ENCODE data around the gene ACSL1.

ACSL1 gene

DNA sequence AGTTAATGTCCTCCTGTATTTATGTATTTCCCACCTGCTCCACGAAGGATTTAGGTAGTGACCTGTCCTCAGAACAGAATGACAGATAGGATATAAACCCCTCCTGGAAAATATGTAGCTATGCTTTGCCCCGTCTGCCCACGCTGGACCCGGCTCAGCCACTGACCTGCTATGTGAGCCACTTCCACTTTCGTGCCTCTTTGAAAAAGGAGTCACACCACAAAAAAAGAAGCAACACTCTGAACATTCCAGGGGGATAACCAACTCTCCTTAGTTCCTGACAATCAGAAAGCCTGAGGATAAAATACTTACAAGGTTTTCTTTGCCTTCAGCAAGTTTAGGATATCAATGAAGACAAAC lies 11.1 kb downstream of the ACSL1 start:
- in situ Hi-C loops (cut with MboI; ENCODE audit: low sequenced_read_pairs): no loop called here

GRCh38 chr4:184812651-184813181 lies 13.1 kb downstream of the ACSL1 start:
- in situ Hi-C loops (cut with MboI; ENCODE audit: low sequenced_read_pairs): no loop called here

DNA sequence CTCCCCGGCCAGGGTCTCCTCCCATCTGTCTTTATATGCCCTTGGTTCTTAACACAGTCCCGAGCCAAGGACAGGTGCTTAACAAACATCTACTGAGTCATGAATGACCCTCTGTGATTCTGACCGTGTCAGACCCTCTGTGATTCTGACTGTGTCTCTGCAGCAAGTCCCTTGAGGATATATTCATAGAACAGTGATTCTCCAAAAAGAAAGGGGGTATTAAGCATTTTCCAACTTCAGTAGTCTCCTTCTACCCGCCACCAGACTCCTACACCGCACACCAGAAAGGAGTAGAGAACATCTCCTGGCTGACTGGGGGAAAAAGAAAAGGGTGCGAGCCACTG lies 13.6 kb downstream of the ACSL1 start:
- in situ Hi-C loops (cut with MboI; ENCODE audit: low sequenced_read_pairs): no loop called here

- in situ Hi-C loops (cut with MboI; ENCODE audit: low sequenced_read_pairs): no loop called here
These were observed 14.1 kb downstream of the ACSL1 start for GRCh38 chr4:184811526-184812198.

- in situ Hi-C loops (cut with MboI; ENCODE audit: low sequenced_read_pairs): no loop called here
These were observed 15.0 kb downstream of the ACSL1 start for GRCh38 chr4:184810720-184811119.

DNA sequence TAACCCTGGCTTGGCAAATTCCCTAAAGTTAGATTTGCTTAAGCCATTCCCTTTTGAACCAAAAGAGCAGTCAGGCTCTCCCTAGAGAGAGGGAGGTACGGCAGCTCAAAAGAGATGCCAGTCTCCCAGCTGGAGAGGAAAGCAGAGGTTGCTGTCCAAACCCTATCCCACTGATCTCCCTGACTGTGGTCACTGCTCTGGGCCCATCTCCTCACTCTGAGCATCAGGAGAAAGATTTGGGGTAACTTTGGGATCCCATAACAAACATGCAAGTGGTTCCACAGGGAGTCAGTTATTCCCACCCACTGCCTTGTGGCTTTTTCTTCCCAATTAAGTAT lies 17.1 kb downstream of the ACSL1 start:
- in situ Hi-C loops (cut with MboI; ENCODE audit: low sequenced_read_pairs): no loop called here

DNA sequence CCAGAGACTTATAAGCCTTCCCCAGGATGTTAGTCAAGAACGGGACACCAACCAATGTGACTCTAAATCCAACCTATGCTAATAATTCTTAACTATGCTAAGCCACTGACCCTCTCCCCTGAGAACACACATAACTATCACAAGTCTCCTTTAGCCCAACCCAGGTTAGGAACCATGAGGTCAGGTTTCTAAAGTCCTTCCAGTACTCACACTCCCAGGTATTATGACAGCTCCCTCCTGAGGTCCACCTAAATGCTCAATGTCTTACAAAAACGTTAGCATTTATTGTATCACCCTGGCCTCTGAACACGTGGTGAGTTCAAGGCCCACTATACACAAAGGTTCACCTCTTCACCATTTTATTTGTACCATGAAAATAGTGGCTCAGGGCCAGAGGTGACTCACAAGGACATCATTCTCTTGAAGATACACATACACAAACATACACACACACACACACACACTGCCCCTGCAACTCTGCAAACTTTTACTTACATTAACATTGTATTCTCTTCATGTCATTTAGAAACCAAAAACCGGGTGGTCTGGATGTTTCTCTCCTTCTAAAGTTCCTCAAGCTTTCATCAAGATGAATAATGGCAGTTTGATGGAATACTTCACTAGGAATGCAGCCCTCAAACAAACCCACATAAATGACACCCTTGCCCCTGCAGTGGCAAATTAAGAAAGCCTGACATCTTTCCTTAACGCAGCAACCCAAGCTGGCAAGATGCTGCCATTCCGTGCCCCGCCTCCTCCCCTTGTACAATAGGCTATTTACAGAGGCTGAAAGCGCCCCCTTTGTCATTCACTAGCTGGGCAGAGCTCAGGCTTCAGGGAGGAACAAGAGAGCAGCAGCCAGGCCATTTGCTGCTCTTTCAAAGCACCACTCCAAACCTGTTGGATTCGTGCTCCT lies 17.7 kb downstream of the ACSL1 start:
- in situ Hi-C loops (cut with MboI; ENCODE audit: low sequenced_read_pairs): no loop called here

GRCh38 chr4:184807256-184807655 lies 18.5 kb downstream of the ACSL1 start:
- in situ Hi-C loops (cut with MboI; ENCODE audit: low sequenced_read_pairs): no loop called here

DNA sequence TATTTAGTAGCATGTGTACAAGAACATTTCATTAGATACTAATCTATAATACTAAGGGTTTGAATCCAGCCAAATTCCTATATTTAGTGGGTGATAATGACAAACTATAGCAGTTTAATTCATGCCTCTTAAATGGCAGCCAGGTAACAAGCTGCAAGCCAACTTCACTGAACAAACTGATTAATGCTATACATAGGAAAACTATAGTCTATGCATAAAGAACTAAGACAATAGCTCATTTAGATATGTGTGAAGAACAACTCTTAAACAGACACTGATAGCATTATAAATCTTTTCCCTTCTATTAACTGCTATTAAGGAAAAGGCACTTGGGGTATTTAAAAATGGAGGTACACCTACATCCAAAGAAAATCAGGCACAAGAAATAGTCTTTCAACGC lies 19.1 kb downstream of the ACSL1 start:
- in situ Hi-C loops (cut with MboI; ENCODE audit: low sequenced_read_pairs): no loop called here

GRCh38 chr4:184806229-184806550 lies 19.6 kb downstream of the ACSL1 start:
- in situ Hi-C loops (cut with MboI; ENCODE audit: low sequenced_read_pairs): no loop called here

GRCh38 chr4:184805462-184806228 lies 20.1 kb downstream of the ACSL1 start:
- in situ Hi-C loops (cut with MboI; ENCODE audit: low sequenced_read_pairs): no loop called here

DNA sequence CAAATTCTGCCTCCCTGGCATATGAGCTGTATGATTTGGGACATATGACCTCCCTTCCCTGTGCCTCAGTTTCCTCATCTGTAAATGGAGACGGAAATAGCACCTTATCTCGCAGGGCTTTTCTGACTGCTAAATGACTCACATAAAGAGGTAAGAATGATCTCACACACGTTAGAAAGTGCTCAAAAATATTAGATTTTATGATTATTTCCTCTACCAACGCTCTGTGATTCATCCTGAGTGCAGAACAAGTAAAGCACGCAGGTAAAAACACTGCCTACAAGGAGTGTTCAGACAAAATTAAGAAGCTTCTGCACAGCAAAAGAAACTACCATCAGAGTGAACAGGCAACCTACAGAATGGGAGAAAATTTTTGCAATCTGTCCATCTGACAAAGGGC lies 21.1 kb downstream of the ACSL1 start:
- in situ Hi-C loops (cut with MboI; ENCODE audit: low sequenced_read_pairs): no loop called here

DNA sequence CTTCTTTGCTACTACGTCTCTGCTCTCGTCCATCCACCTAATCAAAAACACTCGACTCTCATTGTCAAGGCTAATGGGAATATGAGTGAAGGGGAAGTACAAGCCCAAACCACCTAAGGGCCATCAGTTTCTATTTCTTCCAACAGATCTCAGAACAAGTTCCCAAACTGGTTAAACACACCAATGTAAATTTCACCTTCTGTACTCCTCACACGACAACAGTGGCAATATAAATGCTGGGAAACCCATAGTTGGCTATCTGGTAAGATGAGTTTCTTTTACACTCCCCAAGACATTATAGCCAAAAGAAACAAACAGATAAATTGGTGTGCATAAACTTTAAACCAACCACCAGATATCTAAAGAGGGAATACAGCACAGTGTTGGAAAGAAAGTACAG lies 21.9 kb downstream of the ACSL1 start:
- in situ Hi-C loops (cut with MboI; ENCODE audit: low sequenced_read_pairs): no loop called here

DNA sequence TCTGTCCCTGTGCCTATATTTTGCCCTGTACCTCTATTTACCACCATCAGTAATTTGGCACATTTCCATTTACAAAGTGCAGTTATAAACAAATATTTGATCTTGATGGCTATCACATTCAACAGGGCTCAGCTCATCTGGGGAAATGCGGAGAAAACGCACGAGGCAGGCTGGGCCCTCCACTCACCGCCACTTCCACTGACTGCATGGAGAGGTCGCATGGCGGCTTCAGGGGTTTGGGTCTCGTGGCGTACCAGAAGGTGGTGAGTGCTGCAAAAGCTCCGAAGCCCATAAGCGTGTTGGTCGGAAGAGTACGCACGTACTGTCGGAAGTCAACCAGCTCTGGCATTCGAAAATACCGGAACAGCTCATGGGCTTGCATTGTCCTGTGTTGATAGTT lies 22.6 kb downstream of the ACSL1 start:
- in situ Hi-C loops (cut with MboI; ENCODE audit: low sequenced_read_pairs): no loop called here

DNA sequence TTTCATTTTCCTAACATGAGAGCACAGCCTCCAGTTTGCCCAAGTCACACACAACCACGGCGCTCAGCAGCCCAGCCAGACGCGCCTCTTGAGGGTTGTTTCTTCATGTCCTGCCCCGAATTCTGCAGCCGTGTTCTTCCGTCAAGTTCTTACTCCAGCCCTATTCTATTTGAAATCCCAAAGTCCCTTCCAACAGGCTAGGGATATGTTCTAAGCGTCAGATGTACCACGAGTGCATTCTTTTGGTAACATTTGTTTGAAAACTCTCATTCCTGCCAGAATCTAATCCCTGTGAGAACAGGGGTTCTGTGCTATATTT lies 23.1 kb downstream of the ACSL1 start:
- in situ Hi-C loops (cut with MboI; ENCODE audit: low sequenced_read_pairs): no loop called here

GRCh38 chr4:184801781-184802696 lies 23.7 kb downstream of the ACSL1 start:
- in situ Hi-C loops (cut with MboI; ENCODE audit: low sequenced_read_pairs): no loop called here

GRCh38 chr4:184798504-184798903 lies 27.3 kb downstream of the ACSL1 start:
- in situ Hi-C loops (cut with MboI; ENCODE audit: low sequenced_read_pairs): no loop called here

DNA sequence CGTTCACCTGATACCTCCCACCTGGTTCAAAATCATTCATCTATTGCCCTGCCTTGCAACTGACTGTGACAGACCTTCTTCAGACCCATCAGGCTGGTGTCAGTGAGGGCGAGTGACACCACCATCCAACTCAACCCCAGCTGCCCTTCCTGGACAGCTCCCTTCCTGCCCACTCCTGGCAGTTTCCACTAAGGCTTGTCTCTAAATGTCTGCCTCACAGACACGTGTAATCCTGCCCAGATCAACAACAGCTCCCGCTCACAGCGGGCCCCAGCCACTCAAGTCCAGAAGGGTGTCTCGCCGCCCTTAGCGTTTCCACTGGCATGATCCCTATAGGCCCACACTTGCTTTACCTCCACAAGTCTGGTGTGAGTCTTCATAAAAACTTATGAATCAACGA lies 28.9 kb downstream of the ACSL1 start:
- in situ Hi-C loops (cut with MboI; ENCODE audit: low sequenced_read_pairs): no loop called here

DNA sequence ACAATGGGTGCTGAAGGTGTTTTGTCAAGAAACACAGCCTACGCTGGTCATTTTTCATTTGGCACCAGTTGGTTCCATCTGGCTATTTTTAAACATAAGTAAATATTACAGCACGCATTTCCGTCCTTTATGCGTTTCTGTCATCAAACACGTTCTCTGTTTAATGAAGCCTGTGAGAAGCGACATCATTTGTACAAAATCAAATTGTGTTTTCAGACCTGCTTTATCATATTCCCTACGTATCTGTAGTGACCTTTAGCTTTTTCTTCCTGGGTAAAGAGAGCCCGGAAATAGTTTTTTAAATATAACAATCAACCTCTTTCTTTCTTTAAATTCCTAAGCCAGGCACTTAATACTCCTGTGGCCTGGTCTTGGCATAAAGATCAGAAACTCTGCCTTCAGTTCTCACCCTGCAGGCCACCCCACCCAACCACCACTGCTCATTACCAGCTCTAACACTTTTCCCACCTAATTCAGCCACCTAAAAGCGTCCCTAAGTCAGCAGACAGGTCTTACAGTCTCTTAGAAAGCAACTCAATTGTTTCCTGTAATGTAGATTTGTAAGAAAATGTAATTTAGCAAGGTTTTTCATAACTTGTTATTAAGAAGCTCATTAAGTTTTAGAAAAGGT lies 30.4 kb downstream of the ACSL1 start:
- in situ Hi-C loops (cut with MboI; ENCODE audit: low sequenced_read_pairs): no loop called here

DNA sequence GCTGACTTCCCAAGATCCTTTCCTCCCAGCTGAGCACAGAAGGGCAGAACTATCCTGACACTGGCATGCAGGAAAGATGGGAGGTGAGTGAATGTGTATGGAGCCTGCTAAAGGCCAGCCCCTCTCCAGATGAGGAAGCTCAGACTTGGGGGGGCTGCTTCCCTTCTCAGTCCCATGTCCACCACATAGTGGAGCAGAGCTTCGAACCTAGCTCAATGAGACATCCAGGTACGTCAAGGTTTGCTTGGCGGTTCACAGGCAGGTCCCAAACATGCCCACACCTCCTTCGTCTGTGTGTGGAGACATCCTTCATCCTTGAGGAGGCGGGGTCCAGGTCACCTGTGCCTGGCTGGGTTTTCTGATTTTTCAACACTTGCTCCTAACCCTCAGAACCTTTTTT lies 31.3 kb downstream of the ACSL1 start:
- in situ Hi-C loops (cut with MboI; ENCODE audit: low sequenced_read_pairs): no loop called here

Measured in HL-60/S4 treated with phorbol 12-myristate 13-acetate at 8.2 ng/mL for 4 days and 3 days (cell line).